ENCODE data around the gene BLOC1S5.
"Not testable (repeated sequence)": the region's sequence is repeated elsewhere in the genome, so short reads cannot be mapped to it uniquely, and the experiment has no call there.

The BLOC1S5 gene

GRCh38 chr6:7992002-7992815 is 72.0 kb downstream of the BLOC1S5 start:
- DNase-seq: no peak

- no peak for DNase-seq
Measured at GRCh38 chr6:7991536-7991935, 72.7 kb downstream of the BLOC1S5 start.

- DNase-seq: no peak
Measured at GRCh38 chr6:7986219-7986618, 78.0 kb downstream of the BLOC1S5 start.

- DNase-seq: not testable (repeated sequence)
Measured at GRCh38 chr6:7983967-7984366, 80.2 kb downstream of the BLOC1S5 start.

GRCh38 chr6:7979831-7980230 is 84.4 kb downstream of the BLOC1S5 start:
- no peak for DNase-seq

- peak; percentile 11 for DNase-seq
Measured at GRCh38 chr6:7978736-7979135, 85.5 kb downstream of the BLOC1S5 start.

- no peak for DNase-seq
Measured at GRCh38 chr6:7976485-7977056, 87.6 kb downstream of the BLOC1S5 start.

GRCh38 chr6:7975764-7976146 is 88.4 kb downstream of the BLOC1S5 start:
- no peak for DNase-seq

- no peak for DNase-seq
Measured at GRCh38 chr6:7974938-7975763, 89.0 kb downstream of the BLOC1S5 start.

- DNase-seq: no peak
Measured at GRCh38 chr6:7974565-7974937, 89.6 kb downstream of the BLOC1S5 start.

- DNase-seq: no peak
Measured at GRCh38 chr6:7973584-7973983, 90.6 kb downstream of the BLOC1S5 start.

GRCh38 chr6:7971499-7971898 is 92.7 kb downstream of the BLOC1S5 start:
- DNase-seq: no peak

- DNase-seq: no peak
Measured at GRCh38 chr6:7970616-7971015, 93.6 kb downstream of the BLOC1S5 start.
